Breast epithelium (tissue), 3 donors: ENCODE measurements around the gene LUC7L.

Source experiments
- POLR2A ChIP-seq: fragments of 450-650 bp; IDR thresholded peaks from one replicate; pipeline ENCODE4 v1.6.1; 2016; ENCODE audit warnings: antibody characterized with exemption, mild to moderate bottlenecking, moderate library complexity
- POLR2AphosphoS5 ChIP-seq, 3 donors: sonication (generic); formaldehyde crosslinking; IDR thresholded peaks; one replicate each; pipeline ENCODE4 v1.6.1; 2017; ENCODE audit warnings: antibody characterized with exemption in 3 of 3
- TF ChIP-seq, protein P1 (sequence below), 3 donors: fragments of 450-650 bp; IDR thresholded peaks; one replicate each; pipeline ENCODE4 v1.5.1; 2016 to 2017; ENCODE audit warnings: antibody characterized with exemption in 3 of 3, mild to moderate bottlenecking in 3 of 3, moderate library complexity in 3 of 3

DNA sequence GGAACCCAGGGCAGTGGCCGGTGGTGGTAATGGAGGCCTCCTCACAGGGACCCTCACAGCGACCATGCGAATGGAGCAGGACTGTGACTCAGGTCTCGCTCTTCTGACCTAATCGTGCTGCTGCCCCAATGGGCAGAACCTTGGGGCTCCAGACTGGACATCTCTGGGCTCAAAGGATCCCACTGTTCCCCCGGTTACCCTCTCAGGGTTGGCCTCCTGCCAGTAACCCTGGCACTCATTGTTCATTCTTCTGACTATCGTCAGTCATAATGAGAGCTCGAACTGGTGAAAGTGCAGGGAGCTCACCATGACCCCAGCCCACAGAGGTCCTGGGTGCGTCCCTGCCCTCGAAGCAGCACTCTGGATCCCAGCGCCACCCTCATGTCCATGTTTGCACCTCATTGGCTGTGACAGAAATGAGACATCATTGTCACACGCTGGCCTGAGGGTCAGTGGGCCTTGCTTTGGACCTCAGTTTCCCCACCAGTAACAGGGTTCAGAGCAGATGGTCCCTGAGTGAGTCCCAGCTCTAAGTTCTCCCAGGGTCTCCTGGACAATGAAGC, 86.8 kb downstream of the LUC7L start:
- TF ChIP-seq POLR2A (no peak), POLR2AphosphoS5 (IDR thresholded peaks at IDR 0.05) (no peak)
- TF ChIP-seq, protein P1, sequence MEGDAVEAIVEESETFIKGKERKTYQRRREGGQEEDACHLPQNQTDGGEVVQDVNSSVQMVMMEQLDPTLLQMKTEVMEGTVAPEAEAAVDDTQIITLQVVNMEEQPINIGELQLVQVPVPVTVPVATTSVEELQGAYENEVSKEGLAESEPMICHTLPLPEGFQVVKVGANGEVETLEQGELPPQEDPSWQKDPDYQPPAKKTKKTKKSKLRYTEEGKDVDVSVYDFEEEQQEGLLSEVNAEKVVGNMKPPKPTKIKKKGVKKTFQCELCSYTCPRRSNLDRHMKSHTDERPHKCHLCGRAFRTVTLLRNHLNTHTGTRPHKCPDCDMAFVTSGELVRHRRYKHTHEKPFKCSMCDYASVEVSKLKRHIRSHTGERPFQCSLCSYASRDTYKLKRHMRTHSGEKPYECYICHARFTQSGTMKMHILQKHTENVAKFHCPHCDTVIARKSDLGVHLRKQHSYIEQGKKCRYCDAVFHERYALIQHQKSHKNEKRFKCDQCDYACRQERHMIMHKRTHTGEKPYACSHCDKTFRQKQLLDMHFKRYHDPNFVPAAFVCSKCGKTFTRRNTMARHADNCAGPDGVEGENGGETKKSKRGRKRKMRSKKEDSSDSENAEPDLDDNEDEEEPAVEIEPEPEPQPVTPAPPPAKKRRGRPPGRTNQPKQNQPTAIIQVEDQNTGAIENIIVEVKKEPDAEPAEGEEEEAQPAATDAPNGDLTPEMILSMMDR (IDR thresholded peaks at IDR 0.05) = no peak
